Mesodermal cell (in vitro differentiated cells): Measurements from ENCODE around the gene SH3BP1.
"Not testable (repeated sequence)": the region's sequence is repeated elsewhere in the genome, so short reads cannot be mapped to it uniquely, and the experiment has no call there.

Experiments
- H3K27ac ChIP-seq: 2 replicates; pipeline ENCODE4 v1.7.0; 2013; ENCODE audit warnings: mild to moderate bottlenecking, low read depth, low read length, moderate library complexity; ENCODE audit not compliant: severe bottlenecking
- H3K36me3 ChIP-seq: 2 replicates; pipeline ENCODE4 v1.7.1; 2013; ENCODE audit warnings: mild to moderate bottlenecking, low read length, moderate library complexity; ENCODE audit not compliant: control insufficient read depth, insufficient read depth
- H3K4me1 ChIP-seq: one replicate; pipeline ENCODE4 v1.7.1; 2013; ENCODE audit warnings: mild to moderate bottlenecking, low read length; ENCODE audit not compliant: insufficient read depth, control insufficient read depth, poor library complexity, severe bottlenecking
- H3K4me3 ChIP-seq: 2 replicates; pipeline ENCODE4 v1.7.0; 2013; ENCODE audit warnings: low read length, control low read depth, mild to moderate bottlenecking; ENCODE audit not compliant: insufficient read depth, poor library complexity, severe bottlenecking; ENCODE audit errors: extremely low read depth
- H3K9me3 ChIP-seq: 2 replicates; pipeline ENCODE4 v1.7.1; 2013; ENCODE audit warnings: mild to moderate bottlenecking, low read length, moderate library complexity; ENCODE audit not compliant: control insufficient read depth
- WGBS, 2 experiments: methylation state at CpG; one replicate each; pipeline ENCODE4 v1.1.5; 2013; ENCODE audit warnings: missing lambda C conversion rate in 2 of 2; ENCODE audit not compliant: insufficient coverage in 2 of 2; 5-methylcytosine and 5-hydroxymethylcytosine counted together

Gene SH3BP1

GRCh38 chr22:37607010-37607934 lies 32.2 kb upstream of the SH3BP1 start:
- WGBS, 2 experiments = 8% methylated on average over 22 to 28 of the region's 44 CpGs
- Histone ChIP-seq H3K4me3 (peak overlapping the region; percentile 86), H3K27ac (no peak overlapping the region), H3K36me3 (peaks cover 9% of the 10 kb centered on the region), H3K9me3 (no peaks in the 10 kb centered on the region), H3K4me1 (peaks cover 5% of the 10 kb centered on the region)

- Histone ChIP-seq H3K4me1 (peaks cover 5% of the 10 kb centered on the region), H3K9me3 (no peaks in the 10 kb centered on the region), H3K4me3 (peak overlapping the region; percentile 86), H3K36me3 (peaks cover 12% of the 10 kb centered on the region), H3K27ac (peak overlapping the region; percentile 100)
- 2 to 3% methylated on average over 11 to 12 of the region's 17 CpGs for WGBS, 2 experiments
These were observed 31.5 kb upstream of the SH3BP1 start for GRCh38 chr22:37607935-37608476.

- peak within 1 kb of the TSS; percentile 100 for H3K27ac ChIP-seq
- H3K9me3 ChIP-seq = no peaks in the 10 kb centered on the region
- peak within 1 kb of the TSS; percentile 86 for H3K4me3 ChIP-seq
- peaks cover 13% of the 10 kb centered on the region for H3K36me3 ChIP-seq
- H3K4me1 ChIP-seq = peaks cover 5% of the 10 kb centered on the region
- WGBS, 2 experiments = 0% methylated on average over 40 to 64 of the region's 82 CpGs
These were observed 30.8 kb upstream of the SH3BP1 start, which contains the start of gene GGA1 for GRCh38 chr22:37608477-37609239. Gene GGA1, plus strand, starts transcription at chr22:37608834. Its CDS starts 27 bp downstream, at chr22:37608861.

- Histone ChIP-seq H3K27ac (peak overlapping the region; percentile 100), H3K36me3 (peaks cover 21% of the 10 kb centered on the region), H3K9me3 (no peaks in the 10 kb centered on the region), H3K4me3 (peak overlapping the region; percentile 86), H3K4me1 (peaks cover 5% of the 10 kb centered on the region)
- WGBS, 2 experiments = 19 to 20% methylated on average over 22 to 26 of the region's 26 CpGs
These were observed 30.0 kb upstream of the SH3BP1 start for GRCh38 chr22:37609240-37610152.

- peak overlapping the region; percentile 86 for H3K4me3 ChIP-seq
- H3K36me3 ChIP-seq = peaks cover 21% of the 10 kb centered on the region
- not testable (repeated sequence) for H3K27ac ChIP-seq, H3K4me1 ChIP-seq, H3K9me3 ChIP-seq
- 84 to 100% methylated on average over 1 to 3 of the region's 3 CpGs for WGBS, 2 experiments
These were observed 29.4 kb upstream of the SH3BP1 start for GRCh38 chr22:37610153-37610475.

GRCh38 chr22:37610480-37611129 lies 28.9 kb upstream of the SH3BP1 start:
- H3K4me1 ChIP-seq = peaks cover 5% of the 10 kb centered on the region
- 88 to 99% methylated on average over 7 to 13 of the region's 15 CpGs for WGBS, 2 experiments
- peaks cover 21% of the 10 kb centered on the region for H3K36me3 ChIP-seq
- no peak overlapping the region for H3K4me3 ChIP-seq
- H3K27ac ChIP-seq = no peak overlapping the region
- no peaks in the 10 kb centered on the region for H3K9me3 ChIP-seq

- 97 to 98% methylated on average over 5 to 6 of the region's 6 CpGs for WGBS, 2 experiments
- H3K4me3 ChIP-seq = no peak overlapping the region
- no peaks in the 10 kb centered on the region for H3K9me3 ChIP-seq
- peaks cover 25% of the 10 kb centered on the region for H3K36me3 ChIP-seq
- H3K27ac ChIP-seq = no peak overlapping the region
- H3K4me1 ChIP-seq = peaks cover 5% of the 10 kb centered on the region
These were observed 28.3 kb upstream of the SH3BP1 start for GRCh38 chr22:37611207-37611606.

GRCh38 chr22:37616201-37617083 lies 23.0 kb upstream of the SH3BP1 start:
- no peak overlapping the region for H3K4me3 ChIP-seq
- H3K36me3 ChIP-seq = peaks cover 65% of the 10 kb centered on the region
- no peaks in the 10 kb centered on the region for H3K4me1 ChIP-seq
- WGBS, 2 experiments = 97% methylated on average over 24 to 27 of the region's 27 CpGs
- no peak overlapping the region for H3K27ac ChIP-seq
- H3K9me3 ChIP-seq = no peaks in the 10 kb centered on the region

GRCh38 chr22:37617431-37617830 lies 22.0 kb upstream of the SH3BP1 start:
- H3K4me1 ChIP-seq = no peaks in the 10 kb centered on the region
- no peaks in the 10 kb centered on the region for H3K9me3 ChIP-seq
- no peak overlapping the region for H3K27ac ChIP-seq
- H3K36me3 ChIP-seq = peaks cover 63% of the 10 kb centered on the region
- no peak overlapping the region for H3K4me3 ChIP-seq
- 100% methylated on average over 1 of the region's 1 CpG; no CpG with 5 or more reads in 1 of the 2 experiments for WGBS, 2 experiments
